HUDEP-2 (cell line): ENCODE measurements around the gene AKR7A2.
"Not testable (repeated sequence)": the region's sequence is repeated elsewhere in the genome, so short reads cannot be mapped to it uniquely, and the experiment has no call there.

Source experiments
- DNase-seq, 76 experiments: peaks; one replicate each; lab custom pipeline; 2025; ENCODE audit not compliant: unreplicated experiment in 76 of 76; lab: John Stamatoyannopoulos, UW

The AKR7A2 gene

DNA sequence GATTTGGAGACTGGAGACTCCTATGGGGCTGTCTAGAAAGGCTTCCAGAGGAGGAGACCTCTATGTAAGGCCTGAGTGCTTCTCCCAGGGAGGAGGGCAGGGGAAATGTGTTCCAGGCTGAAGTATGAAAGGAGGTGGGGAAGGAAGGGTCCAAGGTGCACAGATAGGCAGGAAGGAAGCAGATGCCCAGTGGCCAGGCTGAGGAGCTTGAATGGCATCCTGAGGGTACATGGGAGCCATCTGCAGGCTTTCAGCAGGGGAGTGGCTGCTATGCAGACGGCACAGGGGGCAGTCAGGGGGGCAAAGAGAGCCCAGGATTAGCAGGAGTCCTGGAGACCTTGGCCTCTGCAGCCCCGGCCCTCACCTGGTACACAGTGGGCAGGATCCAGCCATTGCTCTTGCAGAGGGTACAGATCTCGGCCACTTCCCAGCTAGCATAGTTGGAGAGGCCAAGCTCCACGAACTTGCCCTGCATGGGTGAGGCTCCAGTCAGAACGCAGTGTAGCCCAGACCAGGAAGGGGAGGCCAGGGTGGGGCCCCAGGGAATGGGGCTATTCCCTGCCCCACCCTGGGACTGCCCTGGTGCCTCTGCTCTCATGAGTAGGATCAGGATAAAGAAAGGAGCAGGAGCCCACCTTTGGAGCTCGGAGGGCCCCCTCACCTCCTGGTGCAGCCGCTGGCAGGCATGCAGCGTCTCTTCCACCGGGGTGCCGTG is 4.0 kb downstream of the AKR7A2 start:
- no peak for DNase-seq

DNA sequence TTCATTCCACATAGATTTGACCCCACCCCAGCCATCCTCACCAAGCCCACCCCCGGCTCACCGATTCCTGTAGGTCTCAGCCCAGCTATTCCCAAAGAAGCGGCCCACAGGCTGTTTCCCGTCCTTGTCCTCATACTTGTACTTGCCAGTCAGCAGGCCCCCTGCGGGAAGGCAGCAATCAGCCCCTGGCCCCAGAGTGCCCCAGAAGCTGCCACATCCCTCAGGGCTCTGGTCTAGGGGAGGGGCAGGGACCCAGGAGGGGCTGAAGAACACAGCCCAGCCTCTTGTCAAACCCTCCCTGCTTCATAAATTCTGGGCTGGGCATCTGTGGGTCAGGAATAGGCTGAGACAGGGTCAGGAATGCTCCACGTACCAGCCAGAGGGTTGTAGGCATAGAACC is 5.0 kb downstream of the AKR7A2 start:
- no peak for DNase-seq

DNA sequence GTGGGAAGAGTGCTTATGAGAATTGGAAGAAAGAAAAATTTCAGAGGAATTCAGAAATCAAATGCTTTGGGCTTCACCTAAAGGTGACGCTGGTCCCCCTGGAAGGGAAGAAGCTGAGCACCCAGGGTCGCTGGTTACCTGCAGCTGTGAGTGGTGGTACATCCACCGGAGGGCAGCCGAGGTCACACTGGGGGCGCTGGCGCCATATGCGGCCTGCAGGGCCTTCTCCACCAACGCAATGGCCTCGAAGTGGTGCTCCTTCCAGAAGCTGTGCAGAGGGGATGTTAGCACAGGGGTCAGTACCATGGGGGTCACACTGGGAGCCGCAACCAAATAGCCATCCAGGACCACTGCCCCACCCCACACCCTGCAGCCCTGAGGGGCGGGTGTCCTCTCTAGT is 6.1 kb downstream of the AKR7A2 start:
- DNase-seq = no peak

DNA sequence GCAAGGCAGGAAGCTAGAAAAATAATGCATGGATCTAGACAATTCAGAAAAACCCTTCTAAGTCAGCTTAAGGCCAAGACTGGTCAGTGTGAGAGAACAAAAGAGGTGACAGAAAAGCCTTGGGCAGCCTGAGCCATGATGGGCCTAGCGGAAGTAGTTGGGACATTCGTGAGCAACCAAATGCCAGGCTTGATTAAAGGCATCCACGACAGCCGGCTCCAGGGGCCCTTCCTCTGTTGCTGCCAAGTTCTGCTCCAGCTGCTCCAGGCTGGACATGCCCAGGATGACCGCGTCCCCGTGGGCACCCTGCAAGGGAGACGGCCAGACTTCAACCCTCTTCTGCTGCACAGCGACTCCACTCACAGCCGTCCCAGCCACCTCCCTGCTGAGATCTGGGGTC is 7.9 kb downstream of the AKR7A2 start:
- not testable (repeated sequence) for DNase-seq

DNA sequence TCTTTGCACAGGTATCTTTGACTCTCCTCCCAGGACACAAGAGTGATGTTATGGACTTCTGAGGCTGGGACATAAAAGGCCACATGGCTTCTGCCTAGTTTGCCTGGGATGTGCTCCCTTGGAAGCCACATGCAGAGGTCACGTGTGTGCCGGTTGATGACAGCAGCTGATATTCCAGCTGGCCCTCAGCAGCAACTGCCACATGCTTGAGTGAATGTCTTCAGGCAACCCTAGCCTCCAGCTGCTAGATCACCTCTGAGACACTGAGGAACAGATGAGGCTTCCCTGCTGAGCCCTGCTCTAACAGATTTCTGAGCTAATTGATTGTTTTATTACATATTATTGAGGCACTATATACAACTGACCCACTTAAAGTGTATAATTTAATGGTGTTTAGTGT is 11.7 kb downstream of the AKR7A2 start:
- DNase-seq = no peak

DNA sequence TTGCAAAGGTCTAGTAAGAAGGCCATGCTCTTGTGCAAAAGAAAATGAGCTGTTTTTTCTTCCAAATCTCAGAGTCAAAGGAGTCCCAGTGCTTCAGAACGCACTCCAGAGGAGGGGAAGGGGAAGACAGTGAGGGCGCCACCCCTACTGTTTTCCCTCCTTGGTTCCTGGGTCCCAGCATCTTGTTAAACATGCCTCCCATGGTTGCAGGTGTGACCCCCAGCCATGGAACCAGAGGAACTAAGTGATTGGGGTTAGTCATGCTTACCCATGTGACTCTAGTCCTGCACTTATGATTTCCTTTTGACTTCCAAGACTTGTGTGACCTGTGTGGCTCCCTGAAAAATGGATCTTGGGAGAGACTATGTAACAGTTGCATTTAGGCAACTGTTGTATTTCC is 17.3 kb downstream of the AKR7A2 start:
- DNase-seq = no peak

DNA sequence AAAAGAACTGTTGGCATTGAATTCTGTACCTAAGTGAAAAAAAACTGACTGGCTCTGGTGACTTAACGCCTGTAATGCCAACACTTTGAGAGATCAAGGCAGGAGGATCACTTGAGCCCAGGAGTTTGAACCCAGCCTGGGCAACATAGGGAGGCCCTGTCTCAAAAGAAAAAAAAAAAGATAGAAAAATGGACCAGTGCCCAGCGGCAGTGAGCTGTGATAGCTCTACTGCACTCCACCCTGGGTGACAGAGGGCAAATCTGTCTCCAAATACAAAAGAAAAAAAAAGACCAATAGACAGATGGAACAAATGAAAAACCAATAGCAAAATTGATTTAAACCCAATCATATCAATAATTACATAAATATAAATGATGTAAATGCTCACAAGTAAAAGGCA is 22.7 kb downstream of the AKR7A2 start:
- peak in 12 of 76 experiments; percentile 3 to 34 (median 12) for DNase-seq

DNA sequence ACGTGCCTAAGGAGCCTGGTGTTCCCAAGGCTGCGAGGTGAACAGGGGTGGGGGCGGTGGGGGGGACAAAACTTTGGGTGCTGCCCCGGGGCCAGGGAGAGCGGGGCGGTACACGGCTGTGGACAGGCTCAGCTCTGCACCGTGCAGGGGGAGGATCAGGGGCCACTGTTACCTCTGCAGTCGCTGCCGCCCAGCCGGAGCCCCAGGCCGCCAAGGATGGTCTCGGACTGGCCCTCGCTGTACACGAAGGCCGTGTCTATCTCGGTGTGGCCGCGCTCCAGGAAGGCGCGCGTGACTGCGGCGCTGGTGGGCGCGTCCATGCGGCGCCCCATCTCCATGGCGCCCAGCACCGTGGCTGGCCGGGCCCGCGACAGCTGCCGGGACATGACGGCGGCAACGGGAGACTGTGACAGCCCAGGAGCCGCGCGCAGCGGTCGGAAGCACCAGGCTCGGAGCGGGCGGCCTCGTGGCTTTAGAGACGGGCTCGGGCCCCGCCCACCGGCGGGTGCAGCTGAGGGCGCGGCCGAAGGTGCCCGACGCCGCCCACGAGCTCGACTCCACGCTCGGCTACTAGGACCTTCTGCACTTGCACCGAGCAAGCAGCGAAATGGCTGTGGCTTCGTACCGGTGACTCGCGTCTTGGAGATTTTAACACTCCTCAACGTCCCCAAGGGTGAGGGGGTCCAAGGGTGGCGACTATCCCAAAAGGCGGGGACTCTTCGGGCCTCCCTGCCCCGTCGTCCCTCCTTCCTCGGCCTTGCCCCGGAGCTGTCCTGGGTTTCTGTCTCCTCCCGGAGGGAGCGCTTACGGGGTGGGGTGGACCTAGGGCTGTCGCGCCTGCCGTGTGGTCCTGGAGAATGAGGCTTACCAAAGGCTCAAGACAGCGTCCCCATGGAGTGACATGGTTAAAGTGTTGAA is 23.4 kb downstream of the AKR7A2 start, which contains the start of gene AKR7A3:
Gene AKR7A3 (minus strand): TSS at position 447 of the 918 bp plus-strand sequence. CDS start 61 bp downstream, at position 386.
- DNase-seq = peak in 57 of 76 experiments; percentile 7 to 70 (median 43)

DNA sequence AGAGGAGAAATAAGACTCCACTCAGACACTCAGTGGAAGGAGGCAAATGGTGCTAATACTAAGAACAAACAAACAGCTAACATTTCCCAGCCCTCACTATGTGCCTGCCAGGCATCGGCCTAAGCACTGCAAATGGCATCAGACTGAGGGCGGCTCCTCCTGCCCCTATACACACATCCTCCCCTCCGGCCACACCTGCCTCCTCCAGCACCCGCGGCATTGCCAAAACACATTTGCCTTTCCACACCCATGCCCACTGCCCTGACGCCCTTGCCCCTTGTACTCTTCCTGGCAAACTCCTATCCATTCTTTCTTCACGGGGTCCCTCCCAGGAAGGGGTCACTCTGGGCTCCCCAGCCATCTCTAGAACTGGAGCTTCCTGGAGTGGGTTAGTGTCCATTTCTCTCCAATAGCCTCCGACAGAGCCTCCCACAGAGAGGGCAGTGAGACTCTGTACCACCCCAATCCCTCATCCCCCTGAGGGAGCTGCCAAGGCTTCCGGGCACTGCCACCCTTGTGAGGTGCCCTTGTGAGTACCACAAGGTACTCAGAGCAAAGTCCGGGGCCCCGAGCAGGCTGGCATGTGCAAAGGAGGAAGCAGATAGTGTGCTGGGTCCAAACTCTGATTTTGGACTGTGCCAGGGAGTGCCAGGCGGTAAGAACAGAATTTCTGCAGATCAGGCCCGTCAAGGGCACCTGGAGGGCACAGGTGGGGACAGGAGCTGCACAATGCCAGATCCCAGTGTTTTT is 24.3 kb downstream of the AKR7A2 start:
- no peak for DNase-seq

DNA sequence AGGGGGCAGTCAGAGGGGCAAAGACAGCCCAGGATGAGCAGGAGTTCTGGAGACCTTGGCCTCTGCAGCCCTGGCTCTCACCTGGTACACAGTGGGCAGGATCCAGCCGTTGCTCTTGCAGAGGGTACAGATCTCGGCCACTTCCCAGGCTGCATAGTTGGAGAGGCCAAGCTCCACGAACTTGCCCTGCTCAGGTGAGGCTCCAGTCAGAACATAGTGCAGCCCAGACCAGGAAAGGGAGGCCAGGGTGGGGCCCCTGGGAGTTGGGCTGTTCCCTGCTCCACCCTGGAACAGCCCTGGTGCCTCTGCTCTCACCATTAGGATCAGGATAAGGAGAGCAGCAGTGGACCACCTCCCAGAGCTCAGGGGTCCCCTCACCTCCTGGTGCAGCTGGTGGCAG is 26.1 kb downstream of the AKR7A2 start:
- DNase-seq = not testable (repeated sequence)

DNA sequence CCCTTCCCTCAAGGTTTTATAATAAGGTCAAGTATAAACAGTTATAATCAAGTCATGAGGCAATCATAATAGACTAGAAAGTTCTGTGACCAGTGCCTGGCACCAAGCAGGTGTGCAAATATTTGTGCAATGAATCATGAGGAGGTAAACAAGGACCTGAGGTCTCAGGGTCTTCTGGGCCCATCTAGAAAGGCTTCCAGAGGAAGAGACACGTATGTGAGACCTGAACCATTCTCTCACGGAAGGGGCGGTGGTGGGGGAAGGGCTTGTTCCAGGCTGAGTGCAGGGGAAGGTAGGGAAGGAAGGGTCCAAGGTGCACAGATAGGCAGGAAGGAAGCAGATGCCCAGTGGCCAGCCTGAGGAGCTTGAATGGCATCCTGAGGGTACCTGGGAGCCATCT is 26.6 kb downstream of the AKR7A2 start:
- DNase-seq = not testable (repeated sequence)

DNA sequence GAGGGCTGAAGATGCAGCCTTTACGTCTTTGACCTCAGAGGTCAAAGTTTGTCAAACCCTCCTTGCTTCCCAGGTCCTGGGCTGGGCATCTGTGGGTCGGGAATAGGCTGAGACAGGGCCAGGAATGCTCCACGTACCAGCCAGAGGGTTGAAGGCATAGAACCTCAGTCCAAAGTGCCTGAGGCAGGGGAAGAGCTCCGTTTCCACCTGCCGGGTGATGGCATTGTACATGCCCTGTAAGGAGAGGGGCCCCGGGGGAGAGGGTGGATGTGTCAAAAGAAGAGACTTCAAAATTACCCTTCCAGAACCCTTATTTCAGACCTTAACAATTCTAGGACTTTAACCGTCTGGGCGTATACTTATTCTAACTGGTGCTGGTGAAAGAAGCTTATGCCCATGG is 27.1 kb downstream of the AKR7A2 start:
- DNase-seq = no peak

DNA sequence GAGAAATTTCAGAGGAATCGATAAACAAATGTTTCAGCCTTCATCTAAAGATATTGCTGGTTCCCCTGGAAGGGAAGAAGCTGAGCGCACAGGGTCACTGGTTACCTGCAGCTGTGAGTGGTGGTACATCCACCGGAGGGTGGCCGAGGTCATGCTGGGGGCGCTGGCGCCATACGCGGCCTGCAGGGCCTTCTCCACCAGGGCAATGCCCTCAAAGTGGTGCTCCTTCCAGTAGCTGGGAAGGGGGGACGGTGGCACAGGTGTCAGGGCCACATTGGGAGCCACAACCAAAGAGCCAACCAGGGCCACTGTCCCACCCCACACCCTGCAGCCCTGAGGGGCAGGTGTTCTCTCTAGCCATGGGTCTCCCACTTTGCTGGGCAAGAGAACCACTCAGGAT is 28.1 kb downstream of the AKR7A2 start:
- DNase-seq = no peak

DNA sequence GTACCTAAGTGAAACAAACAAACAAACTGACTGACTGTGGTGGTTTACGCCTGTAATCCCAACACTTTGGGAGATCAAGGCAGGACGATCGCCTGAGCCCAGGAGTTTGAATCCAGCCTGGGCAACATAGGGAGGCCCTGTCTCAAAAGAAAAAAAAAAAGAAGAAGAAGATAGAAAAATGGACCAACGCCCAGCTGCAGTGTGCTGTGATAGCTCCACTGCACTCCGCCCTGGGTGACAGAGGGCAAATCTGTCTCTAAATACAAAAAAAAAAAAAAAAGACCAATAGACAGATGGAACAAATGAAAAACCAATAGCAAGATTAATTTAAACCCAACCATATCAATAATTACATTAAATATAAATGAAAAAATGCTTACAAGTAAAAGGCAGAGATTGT is 37.3 kb downstream of the AKR7A2 start:
- DNase-seq = peak in 29 of 76 experiments; percentile 5 to 42 (median 19)

DNA sequence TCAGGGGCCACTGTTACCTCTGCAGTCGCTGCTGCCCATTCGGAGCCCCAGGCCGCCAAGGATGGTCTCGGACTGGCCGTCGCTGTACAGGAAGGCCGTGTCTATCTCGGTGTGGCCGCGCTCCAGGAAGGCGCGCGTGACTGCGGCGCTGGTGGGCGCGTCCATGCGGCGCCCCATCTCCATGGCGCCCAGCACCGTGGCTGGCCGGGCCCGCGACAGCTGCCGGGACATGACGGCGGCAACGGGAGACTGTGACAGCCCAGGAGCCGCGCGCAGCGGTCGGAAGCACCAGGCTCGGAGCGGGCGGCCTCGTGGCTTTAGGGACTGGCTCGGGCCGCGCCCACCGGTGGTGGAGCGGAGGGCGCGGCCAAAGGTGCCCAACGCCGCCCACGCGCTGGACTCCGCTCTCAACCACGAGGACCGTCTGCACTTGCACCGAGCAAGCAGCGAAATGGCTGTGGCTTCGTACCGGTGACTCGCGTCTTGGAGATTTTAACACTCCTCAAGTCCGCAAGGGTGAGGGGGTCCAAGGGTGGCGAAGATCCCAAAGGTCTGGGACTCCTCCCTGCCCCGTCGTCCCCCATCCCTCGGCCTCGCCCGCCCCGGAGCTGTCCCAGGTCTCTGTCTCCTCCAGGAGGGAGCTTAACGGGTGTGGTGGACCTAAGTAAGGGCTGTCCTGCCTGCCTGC is 38.0 kb downstream of the AKR7A2 start:
- peak in 10 of 76 experiments; percentile 1 to 31 (median 16) for DNase-seq

DNA sequence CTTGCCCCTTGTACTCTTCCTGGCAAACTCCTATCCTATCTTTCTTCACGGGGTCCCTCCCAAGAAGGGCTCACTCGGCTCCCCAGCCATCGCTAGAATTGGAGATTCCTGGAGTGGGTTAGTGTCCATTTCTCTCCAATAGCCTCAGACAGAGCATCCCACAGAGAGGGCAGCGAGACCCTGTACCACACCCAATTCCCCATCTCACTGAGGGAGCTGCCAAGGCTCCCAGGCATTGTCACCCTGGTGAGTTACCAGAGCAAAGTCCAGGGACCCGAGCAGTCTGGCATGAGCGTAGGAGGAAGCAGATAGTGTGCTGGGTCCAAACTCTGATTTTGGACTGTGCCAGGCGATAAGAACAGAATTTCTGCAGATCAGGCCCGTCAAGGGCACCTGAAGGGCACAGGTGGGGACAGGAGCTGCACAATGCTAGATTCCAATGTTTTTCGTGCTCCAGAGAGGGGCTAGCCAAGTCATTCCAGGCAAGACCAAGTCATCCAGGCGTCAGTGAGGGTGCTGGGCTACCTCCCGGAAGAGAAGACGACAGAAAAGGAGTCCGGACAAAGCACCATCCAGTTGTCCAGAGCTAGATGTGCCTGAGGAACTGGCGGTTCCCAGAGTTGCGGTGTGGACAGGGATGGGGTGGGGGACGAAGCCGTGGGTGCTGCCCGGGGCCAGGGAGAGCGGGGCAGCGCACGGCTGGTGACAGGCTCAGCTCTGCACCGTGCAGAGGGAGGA is 38.7 kb downstream of the AKR7A2 start:
- no peak for DNase-seq

DNA sequence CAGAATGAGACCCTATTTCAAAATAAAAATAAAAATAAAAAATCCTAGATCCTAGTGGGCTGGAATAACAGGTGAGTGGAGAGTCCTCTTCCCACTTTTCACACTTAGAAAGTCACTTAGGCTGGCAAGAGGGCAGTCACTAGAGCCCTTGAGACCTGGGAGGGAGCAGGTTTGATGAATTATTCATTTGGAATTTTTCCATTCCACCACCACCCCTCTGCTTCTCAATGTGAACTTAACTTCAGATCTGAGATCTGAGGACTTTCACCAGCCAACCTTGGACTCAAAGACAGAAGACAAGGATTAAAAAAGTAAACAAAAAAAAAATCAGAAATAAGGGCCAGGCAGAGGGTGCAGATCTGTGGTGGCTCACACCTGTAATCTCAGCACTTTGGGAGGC is 39.9 kb downstream of the AKR7A2 start:
- no peak for DNase-seq

DNA sequence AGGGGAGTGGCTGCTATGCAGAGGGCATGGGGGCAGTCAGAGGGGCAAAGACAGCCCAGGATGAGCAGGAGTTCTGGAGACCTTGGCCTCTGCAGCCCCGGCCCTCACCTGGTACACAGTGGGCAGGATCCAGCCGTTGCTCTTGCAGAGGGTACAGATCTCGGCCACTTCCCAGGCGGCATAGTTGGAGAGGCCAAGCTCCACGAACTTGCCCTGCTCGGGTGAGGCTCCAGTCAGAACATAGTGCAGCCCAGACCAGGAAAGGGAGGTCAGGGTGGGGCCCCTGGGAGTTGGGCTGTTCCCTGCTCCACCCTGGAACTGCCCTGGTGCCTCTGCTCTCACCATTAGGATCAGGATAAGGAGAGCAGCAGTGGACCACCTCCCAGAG is 41.6 kb downstream of the AKR7A2 start:
- not testable (repeated sequence) for DNase-seq

DNA sequence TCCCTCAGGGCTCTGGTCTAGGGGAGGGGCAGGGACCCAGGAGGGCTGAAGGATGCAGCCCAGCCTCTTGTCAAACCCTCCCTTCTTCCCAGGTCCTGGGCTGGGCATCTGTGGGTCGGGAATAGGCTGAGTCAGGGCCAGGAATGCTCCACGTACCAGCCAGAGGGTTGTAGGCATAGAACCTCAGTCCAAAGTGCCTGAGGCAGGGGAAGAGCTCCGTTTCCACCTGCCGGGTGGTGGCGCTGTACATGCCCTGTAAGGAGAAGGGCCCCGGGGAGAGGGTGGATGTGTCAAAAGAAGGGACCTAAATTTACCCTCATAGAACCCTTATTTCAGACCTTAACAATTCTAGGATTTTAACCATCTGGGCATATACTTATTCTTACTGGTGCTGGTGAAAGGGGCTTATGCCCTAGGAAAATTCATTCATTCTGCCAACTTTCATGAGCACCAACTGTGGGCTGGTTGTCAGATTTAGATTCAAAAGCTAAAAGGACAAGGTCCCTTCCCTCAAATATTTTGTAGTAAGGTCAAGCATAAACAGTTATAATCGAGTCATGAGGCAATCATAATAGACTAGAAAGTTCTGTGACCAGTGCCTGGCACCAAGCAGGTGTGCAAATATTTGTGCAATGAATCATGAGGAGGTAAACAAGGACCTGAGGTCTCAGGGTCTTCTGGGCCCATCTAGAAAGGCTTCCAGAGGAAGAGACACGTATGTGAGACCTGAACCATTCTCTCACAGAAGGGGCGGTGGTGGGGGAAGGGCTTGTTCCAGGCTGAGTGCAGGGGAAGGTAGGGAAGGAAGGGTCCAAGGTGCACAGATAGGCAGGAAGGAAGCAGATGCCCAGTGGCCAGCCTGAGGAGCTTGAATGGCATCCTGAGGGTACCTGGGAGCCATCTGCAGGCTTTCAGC is 42.3 kb downstream of the AKR7A2 start:
- not testable (repeated sequence) for DNase-seq
